Neuronal stem cell (in vitro differentiated cells): ENCODE data around the gene PLA2G4B.

Experiments
- DNase-seq: peaks from one replicate; pipeline ENCODE4 v3.0.0-alpha.2; 2013; ENCODE audit warnings: low spot score
- H2AFZ ChIP-seq: one replicate; pipeline ENCODE4 v1.6.1; 2013; ENCODE audit warnings: mild to moderate bottlenecking, low read length, inconsistent platforms
- H2AK5ac ChIP-seq: 2 replicates; pipeline ENCODE4 v1.6.1; 2013; ENCODE audit warnings: low read depth, mild to moderate bottlenecking, inconsistent platforms, low read length, moderate library complexity, mixed read lengths
- H2BK120ac ChIP-seq: 2 replicates; pipeline ENCODE4 v1.6.1; 2013; ENCODE audit warnings: low read depth, mild to moderate bottlenecking, inconsistent platforms, low read length, moderate library complexity, mixed read lengths
- H2BK12ac ChIP-seq: one replicate; pipeline ENCODE4 v1.6.1; 2013; ENCODE audit warnings: low read length, inconsistent platforms
- H2BK15ac ChIP-seq: 2 replicates; pipeline ENCODE4 v1.6.1; 2013; ENCODE audit warnings: mild to moderate bottlenecking, low read length, inconsistent platforms, mixed read lengths
- H2BK5ac ChIP-seq: one replicate; pipeline ENCODE4 v1.6.1; 2013; ENCODE audit warnings: inconsistent platforms, mild to moderate bottlenecking, low read length, moderate library complexity
- H3K14ac ChIP-seq: one replicate; pipeline ENCODE4 v1.6.1; 2013; ENCODE audit warnings: low read length, inconsistent platforms
- H3K18ac ChIP-seq: 2 replicates; pipeline ENCODE4 v1.6.1; 2013; ENCODE audit warnings: low read length, inconsistent platforms
- H3K23ac ChIP-seq: 2 replicates; pipeline ENCODE4 v1.6.1; 2013; ENCODE audit warnings: low read depth, mild to moderate bottlenecking, mixed read lengths, low read length, inconsistent platforms; ENCODE audit not compliant: poor library complexity
- H3K27ac ChIP-seq: replicated peaks from 3 replicates; pipeline ENCODE4 v1.5.1; 2013; ENCODE audit warnings: low read length, inconsistent platforms
- H3K27me3 ChIP-seq, 3 experiments: 2 replicates each; pipeline ENCODE4 v1.6.1; 2013; ENCODE audit warnings: low read length in 3 of 3, mild to moderate bottlenecking in 2 of 3, inconsistent platforms in 1 of 3, low read depth in 1 of 3, mixed read lengths in 1 of 3, moderate library complexity in 1 of 3; ENCODE audit not compliant: control insufficient read depth in 3 of 3, insufficient read depth in 3 of 3
- H3K36me3 ChIP-seq, 2 donors: replicated peaks in 1 of 2; 2 replicates each; pipeline ENCODE4 v1.6.1; 2013; ENCODE audit warnings: low read length in 2 of 2; ENCODE audit not compliant: control insufficient read depth in 2 of 2, insufficient read depth in 2 of 2
- H3K4ac ChIP-seq: 2 replicates; pipeline ENCODE4 v1.6.1; 2013; ENCODE audit warnings: inconsistent platforms, mild to moderate bottlenecking, low read length, moderate library complexity
- H3K4me1 ChIP-seq, 2 donors: 1 replicate in 1 of 2; 2 replicates in 1 of 2; pipeline ENCODE4 v1.6.1; 2013; ENCODE audit warnings: low read length in 2 of 2, low read depth in 1 of 2; ENCODE audit not compliant: control insufficient read depth in 2 of 2, insufficient read depth in 1 of 2
- H3K4me2 ChIP-seq: one replicate; pipeline ENCODE4 v1.6.1; 2013; ENCODE audit warnings: mild to moderate bottlenecking, low read length, inconsistent platforms; ENCODE audit not compliant: insufficient read depth, poor library complexity, severe bottlenecking
- H3K4me3 ChIP-seq, 2 donors: 2 replicates each; pipeline ENCODE4 v1.5.1; 2013; ENCODE audit warnings: low read length in 2 of 2, mild to moderate bottlenecking in 2 of 2, inconsistent platforms in 1 of 2, moderate library complexity in 1 of 2
- H3K79me1 ChIP-seq: one replicate; pipeline ENCODE4 v1.6.1; 2013; ENCODE audit warnings: low read depth, mild to moderate bottlenecking, inconsistent platforms, low read length, moderate library complexity
- H3K9ac ChIP-seq: one replicate; pipeline ENCODE4 v1.6.1; 2013; ENCODE audit warnings: mild to moderate bottlenecking, low read depth, low read length, inconsistent platforms; ENCODE audit not compliant: poor library complexity
- H3K9me3 ChIP-seq, 2 donors: replicated peaks in 1 of 2; 2 replicates each; pipeline versions ENCODE3 to v1.6.1; 2013; ENCODE audit warnings: low read length in 2 of 2, mild to moderate bottlenecking in 2 of 2, inconsistent platforms in 1 of 2, low read depth in 1 of 2, mixed read lengths in 1 of 2, moderate library complexity in 1 of 2; ENCODE audit not compliant: control insufficient read depth in 2 of 2, insufficient read depth in 1 of 2
- H4K8ac ChIP-seq: one replicate; pipeline ENCODE4 v1.6.1; 2013; ENCODE audit warnings: low read depth, mild to moderate bottlenecking, inconsistent platforms, low read length, moderate library complexity
- H4K91ac ChIP-seq: one replicate; pipeline ENCODE4 v1.6.1; 2013; ENCODE audit warnings: low read length, low read depth, mild to moderate bottlenecking, inconsistent platforms; ENCODE audit not compliant: poor library complexity
- WGBS, 2 donors: extraction: QIAGEN DNeasy Blood & Tissue Kit; methylation state at CpG; one replicate each; pipeline ENCODE4 v1.1.7; 2013; ENCODE audit warnings: missing lambda C conversion rate in 2 of 2, mixed read lengths in 1 of 2; ENCODE audit not compliant: insufficient read length in 2 of 2, insufficient replicate concordance in 1 of 2; ENCODE audit errors: extremely low coverage in 2 of 2; 5-methylcytosine and 5-hydroxymethylcytosine counted together

The PLA2G4B gene

GRCh38 chr15:41876689-41877088 is 38.0 kb downstream of the PLA2G4B start:
- no peak overlapping the region for H2BK120ac ChIP-seq
- H3K36me3 ChIP-seq: no peaks in the 10 kb centered on the region
- no peak overlapping the region for H2AFZ ChIP-seq
- no peaks in the 10 kb centered on the region for H3K79me1 ChIP-seq
- H3K9me3 ChIP-seq: peaks cover 0 to 3% of the 10 kb centered on the region in 2 donors
- H3K4me3 ChIP-seq: no peak overlapping the region
- DNase-seq: no peak
- peak overlapping the region; percentile 56 for H2BK15ac ChIP-seq
- WGBS, 2 donors: no CpG with 5 or more reads among the region's 12 CpGs
- H4K91ac ChIP-seq: no peak overlapping the region
- peaks cover 0 to 34% (median 14%) of the 10 kb centered on the region in 3 experiments for H3K27me3 ChIP-seq
- peaks cover 1 to 6% of the 10 kb centered on the region in 2 donors for H3K4me1 ChIP-seq
- H3K4ac ChIP-seq: no peak overlapping the region
- H3K14ac ChIP-seq: no peak overlapping the region
- H3K18ac ChIP-seq: peak overlapping the region; percentile 73
- H3K9ac ChIP-seq: peak overlapping the region; percentile 50
- peak overlapping the region; percentile 60 for H2AK5ac ChIP-seq
- H3K23ac ChIP-seq: no peak overlapping the region
- H2BK12ac ChIP-seq: no peak overlapping the region
- H4K8ac ChIP-seq: no peak overlapping the region
- no peak overlapping the region for H3K27ac ChIP-seq
- peak overlapping the region; percentile 46 for H2BK5ac ChIP-seq
- no peak overlapping the region for H3K4me2 ChIP-seq

- no peaks in the 10 kb centered on the region for H3K36me3 ChIP-seq
- peaks cover 0 to 4% of the 10 kb centered on the region in 2 donors for H3K9me3 ChIP-seq
- no peak overlapping the region for H3K4me2 ChIP-seq
- no peak overlapping the region for H2BK15ac ChIP-seq
- DNase-seq: no peak
- no peak overlapping the region for H3K14ac ChIP-seq
- H3K79me1 ChIP-seq: no peaks in the 10 kb centered on the region
- H3K4ac ChIP-seq: no peak overlapping the region
- no peak overlapping the region for H2BK5ac ChIP-seq
- H2BK120ac ChIP-seq: peak overlapping the region; percentile 74
- no peak overlapping the region for H3K27ac ChIP-seq
- no peak overlapping the region for H4K8ac ChIP-seq
- peaks cover 1 to 8% of the 10 kb centered on the region in 2 donors for H3K4me1 ChIP-seq
- H3K18ac ChIP-seq: peak overlapping the region; percentile 19
- H3K23ac ChIP-seq: peak overlapping the region; percentile 56
- no peak overlapping the region for H4K91ac ChIP-seq
- H2AK5ac ChIP-seq: peak overlapping the region; percentile 54
- H2BK12ac ChIP-seq: no peak overlapping the region
- WGBS, 2 donors: no CpG with 5 or more reads among the region's 13 CpGs
- peaks cover 2 to 39% (median 24%) of the 10 kb centered on the region in 3 experiments for H3K27me3 ChIP-seq
- no peak overlapping the region for H3K4me3 ChIP-seq
- no peak overlapping the region for H2AFZ ChIP-seq
- no peak overlapping the region for H3K9ac ChIP-seq
These were observed 39.1 kb downstream of the PLA2G4B start for GRCh38 chr15:41877631-41878354.

GRCh38 chr15:41878355-41878699 is 39.7 kb downstream of the PLA2G4B start:
- no peak overlapping the region for H2BK5ac ChIP-seq
- H3K14ac ChIP-seq: no peak overlapping the region
- peaks cover 0 to 6% of the 10 kb centered on the region in 2 donors for H3K9me3 ChIP-seq
- DNase-seq: no peak
- H3K36me3 ChIP-seq: no peaks in the 10 kb centered on the region
- peak overlapping the region; percentile 54 for H2AK5ac ChIP-seq
- peak overlapping the region; percentile 33 for H3K9ac ChIP-seq
- H3K27ac ChIP-seq: no peak overlapping the region
- no peak overlapping the region for H4K8ac ChIP-seq
- no CpG with 5 or more reads among the region's 10 CpGs for WGBS, 2 donors
- H2BK120ac ChIP-seq: peak overlapping the region; percentile 74
- no peak overlapping the region for H2BK15ac ChIP-seq
- no peak overlapping the region for H3K4ac ChIP-seq
- H2BK12ac ChIP-seq: no peak overlapping the region
- H3K79me1 ChIP-seq: no peaks in the 10 kb centered on the region
- no peak overlapping the region for H4K91ac ChIP-seq
- no peak overlapping the region for H3K4me3 ChIP-seq
- H2AFZ ChIP-seq: no peak overlapping the region
- H3K27me3 ChIP-seq: peaks cover 2 to 40% (median 30%) of the 10 kb centered on the region in 3 experiments
- H3K4me2 ChIP-seq: no peak overlapping the region
- H3K4me1 ChIP-seq: peaks cover 1 to 8% of the 10 kb centered on the region in 2 donors
- H3K18ac ChIP-seq: peak overlapping the region; percentile 58
- peak overlapping the region; percentile 56 for H3K23ac ChIP-seq

- Histone ChIP-seq H3K27ac (no peak overlapping the region), H2BK120ac (peak overlapping the region; percentile 88), H2BK15ac (no peak overlapping the region), H2AFZ (no peak overlapping the region), H4K8ac (no peak overlapping the region), H3K27me3 (peaks cover 2 to 38% (median 32%) of the 10 kb centered on the region in 3 experiments), H3K9me3 (peaks cover 0 to 6% of the 10 kb centered on the region in 2 donors), H3K14ac (peak overlapping the region; percentile 31), H4K91ac (no peak overlapping the region), H3K4ac (no peak overlapping the region), H3K9ac (no peak overlapping the region), H3K23ac (peak overlapping the region; percentile 5), H3K4me3 (no peak overlapping the region), H3K4me2 (no peak overlapping the region), H3K36me3 (no peaks in the 10 kb centered on the region), H2AK5ac (peak overlapping the region; percentile 85), H2BK12ac (peak overlapping the region; percentile 4), H3K79me1 (no peaks in the 10 kb centered on the region), H2BK5ac (no peak overlapping the region), H3K4me1 (peaks cover 1 to 8% of the 10 kb centered on the region in 2 donors), H3K18ac (peak overlapping the region; percentile 35)
- WGBS, 2 donors: no CpG with 5 or more reads among the region's 10 CpGs
- no peak for DNase-seq
These were observed 40.7 kb downstream of the PLA2G4B start for GRCh38 chr15:41879321-41879845.
